ENCODE data around the gene ACAT2. TPM values are rescaled to one million over a fixed set of nuclear protein-coding genes. Genes with fewer than 3 reads are reported as not detected.
"Not testable (repeated sequence)": the region's sequence is repeated elsewhere in the genome, so short reads cannot be mapped to it uniquely, and the experiment has no call there.

ACAT2 gene
- 10 to 100 TPM; 30.6 to 30.9 TPM for total RNA-seq
- polyA plus RNA-seq = 10 to 100 TPM; 29.4 to 38.8 (median 38.2) TPM
- 26.8 to 81.3 (median 62.0) reads per million in 6 experiments for total RNA-seq

DNA sequence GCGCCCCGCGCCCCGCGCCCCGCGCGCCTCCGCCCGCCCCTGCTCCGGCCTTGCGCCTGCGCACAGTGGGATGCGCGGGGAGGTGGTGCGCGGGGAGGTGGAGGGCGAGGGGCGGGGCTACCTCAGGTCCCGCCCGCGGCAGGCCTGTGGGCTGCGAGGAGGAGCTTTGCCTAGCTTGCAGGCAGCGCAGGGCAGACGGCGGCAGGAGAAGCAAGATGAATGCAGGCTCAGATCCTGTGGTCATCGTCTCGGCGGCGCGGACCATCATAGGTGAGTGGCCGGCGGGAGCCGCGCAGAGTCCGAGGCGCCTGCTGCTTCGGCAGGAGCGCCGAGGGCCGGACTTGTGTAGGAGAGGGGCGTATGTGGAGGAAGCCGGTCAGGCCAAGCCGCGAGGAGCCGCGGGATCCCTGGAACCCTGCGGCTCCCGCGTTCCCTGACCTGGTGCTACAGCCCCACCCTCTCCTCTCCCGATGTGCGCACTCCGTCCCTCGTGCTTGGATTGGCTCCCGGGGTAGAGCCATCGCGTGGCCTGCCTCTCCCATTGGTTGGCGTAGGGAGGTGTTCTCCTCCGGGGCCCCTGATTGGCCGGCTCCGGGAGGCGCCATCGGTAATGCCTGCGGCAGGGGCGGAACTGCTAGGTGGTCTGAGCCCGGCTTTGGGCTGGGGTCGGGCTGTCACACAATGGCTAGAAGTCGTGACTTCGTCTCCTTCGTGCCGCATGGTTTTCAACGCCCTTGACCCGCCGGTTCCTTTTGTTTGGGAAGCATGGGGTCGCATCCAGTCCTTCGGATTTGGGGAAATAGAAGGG is at the start of gene ACAT2:
TSS of gene ACAT2 (plus strand) at position 173 of the 808 bp plus-strand sequence. CDS start at position 216, 43 bp downstream.
- Mint-ChIP-seq H3K36me3 (peaks cover 0 to 35% (median 4%) of the 10 kb centered on the region in 3 donors), H3K9me3 (no peaks in the 10 kb centered on the region), H3K27me3 (no peaks in the 10 kb centered on the region), H3K4me3 (peak within 1 kb of the TSS; percentile 91 to 97 (median 93)), H3K27ac (peak within 1 kb of the TSS; percentile 94 to 99 (median 98)), H3K4me1 (peaks cover 20 to 34% (median 29%) of the 10 kb centered on the region in 4 donors)
- DNase-seq (peak; percentile 88 to 97 (median 91)), ATAC-seq (peak; percentile 92 to 93)
- POLR2A ChIA-PET = interaction anchor here (0.6 to 4.9 kb wide), 18 partner anchors 9 to 249 kb away, joined by 3 to 81 read pairs (median 4); partner anchors contain the start of genes MRPL18, SOD2, TCP1 and WTAP

DNA sequence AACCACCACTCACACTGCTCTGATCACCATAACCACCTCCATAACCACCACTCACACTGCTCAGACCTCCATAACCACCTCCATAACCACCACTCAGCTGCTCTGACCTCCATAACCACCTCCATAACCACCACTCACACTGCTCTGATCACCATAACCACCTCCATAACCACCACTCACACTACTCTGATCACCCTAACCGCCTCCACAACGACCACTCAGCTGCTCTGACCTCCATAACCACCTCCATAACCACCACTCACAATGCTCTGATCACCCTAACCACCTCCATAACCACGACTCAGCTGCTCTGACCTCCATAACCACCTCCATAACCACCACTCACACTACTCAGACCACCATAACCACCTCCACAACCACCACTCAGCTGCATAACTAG is 49.5 kb upstream of the ACAT2 start:
- POLR2A ChIA-PET, H3K9me3 Mint-ChIP-seq, DNase-seq, ATAC-seq, H3K36me3 Mint-ChIP-seq, H3K27ac Mint-ChIP-seq, H3K27me3 Mint-ChIP-seq, H3K4me3 Mint-ChIP-seq, H3K4me1 Mint-ChIP-seq: not testable (repeated sequence)

DNA sequence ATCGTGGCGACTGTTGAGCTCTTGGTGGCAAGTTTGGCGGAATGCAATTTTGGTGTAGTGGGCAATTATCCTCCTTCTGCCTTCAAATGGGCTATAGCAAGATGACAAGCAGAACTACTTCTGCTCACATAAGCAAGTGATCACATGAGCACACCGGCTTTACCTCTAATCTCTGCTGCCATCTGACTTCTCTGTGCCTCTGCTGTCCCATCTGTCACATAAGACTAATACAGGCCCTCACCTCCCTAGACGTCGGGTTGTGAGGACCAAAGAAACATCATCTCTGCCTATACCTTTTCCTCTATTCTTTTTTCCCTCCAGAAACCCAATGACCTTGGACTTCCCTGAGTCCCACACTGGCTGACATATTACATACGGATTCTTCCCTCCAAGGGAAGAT is 47.9 kb upstream of the ACAT2 start:
- no peaks in the 10 kb centered on the region for H3K27me3 Mint-ChIP-seq
- ATAC-seq (no peak), DNase-seq (no peak)
- peaks cover 0 to 6% (median 4%) of the 10 kb centered on the region in 4 donors for H3K4me1 Mint-ChIP-seq
- peaks cover 0 to 5% (median 0%) of the 10 kb centered on the region in 9 donors for H3K9me3 Mint-ChIP-seq
- POLR2A ChIA-PET = no interaction called here
- H3K27ac Mint-ChIP-seq = no peak overlapping the region
- H3K36me3 Mint-ChIP-seq = no peaks in the 10 kb centered on the region
- H3K4me3 Mint-ChIP-seq = no peak overlapping the region

DNA sequence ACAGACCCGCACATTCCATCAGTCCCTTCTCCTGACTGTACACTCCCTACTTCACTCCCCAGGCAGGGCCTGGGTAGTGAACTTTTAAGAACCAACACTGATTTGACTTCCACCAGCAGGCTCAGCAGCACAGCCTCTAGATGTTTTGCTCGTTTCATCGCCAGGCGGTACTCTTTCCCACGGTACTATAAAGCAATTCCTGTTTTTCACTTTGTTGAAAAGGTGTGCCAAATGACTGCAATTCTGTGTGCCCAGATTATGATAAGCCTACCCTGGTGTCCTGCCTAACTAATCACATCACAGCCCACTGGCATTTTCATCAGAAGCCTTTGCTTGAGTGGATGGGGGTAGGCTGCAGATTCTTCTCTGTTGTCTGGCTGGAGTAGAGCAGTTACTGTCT is 47.4 kb upstream of the ACAT2 start:
- ATAC-seq (no peak), DNase-seq (no peak)
- Mint-ChIP-seq H3K36me3 (no peaks in the 10 kb centered on the region), H3K4me1 (peaks cover 0 to 7% (median 4%) of the 10 kb centered on the region in 4 donors), H3K27ac (no peak overlapping the region), H3K9me3 (peaks cover 0 to 2% (median 0%) of the 10 kb centered on the region in 9 donors), H3K4me3 (no peak overlapping the region), H3K27me3 (no peaks in the 10 kb centered on the region)
- POLR2A ChIA-PET = no interaction called here

DNA sequence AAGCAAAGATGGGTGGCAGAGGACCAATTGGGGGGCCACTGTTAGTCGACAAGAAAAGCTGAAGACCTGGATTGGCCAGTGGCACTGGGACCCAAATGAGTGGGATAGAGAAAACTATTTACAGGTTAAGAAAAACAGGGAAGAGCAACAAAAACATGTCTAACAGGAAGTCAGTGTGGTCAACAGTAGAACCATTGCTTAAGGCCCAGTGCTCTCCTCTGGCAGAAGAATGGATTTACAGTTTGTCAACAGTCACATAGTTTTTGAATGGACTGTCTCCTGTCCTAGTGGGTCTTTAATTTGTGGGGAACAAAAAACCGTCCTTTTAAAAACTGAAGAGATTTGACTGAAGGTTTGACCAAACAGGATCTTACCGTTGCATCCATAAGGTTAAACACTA is 46.7 kb upstream of the ACAT2 start:
- Mint-ChIP-seq H3K4me3 (no peak overlapping the region), H3K4me1 (peaks cover under 1 to 6% (median 4%) of the 10 kb centered on the region in 4 donors), H3K36me3 (no peaks in the 10 kb centered on the region), H3K9me3 (no peaks in the 10 kb centered on the region), H3K27ac (peak overlapping the region in 1 of 10 donors; percentile 37), H3K27me3 (no peaks in the 10 kb centered on the region)
- DNase-seq (no peak), ATAC-seq (no peak)
- POLR2A ChIA-PET = interaction anchor here (1.4 kb wide), 1 partner anchor 12 kb away, joined by 4 read pairs; the partner anchor contains the start of gene WTAP

DNA sequence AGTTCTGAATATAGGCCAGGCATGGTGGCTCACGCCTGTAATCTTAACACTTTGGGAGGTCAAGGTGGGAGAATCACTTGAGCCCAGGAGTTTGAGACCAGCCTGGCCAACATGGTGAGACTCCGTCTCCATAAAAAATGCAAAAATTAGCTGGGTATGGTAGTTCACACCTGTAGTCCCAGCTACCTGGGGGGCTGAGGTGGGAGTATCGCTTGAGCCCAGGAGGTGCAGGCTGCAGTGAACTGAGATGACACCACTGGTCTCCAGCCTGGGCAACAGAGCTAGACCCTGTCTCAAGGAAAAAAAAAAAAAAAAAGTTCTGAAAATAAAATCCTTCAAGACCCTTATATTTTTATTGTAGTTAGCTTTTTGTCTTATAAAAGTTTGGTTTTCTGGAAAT is 46.2 kb upstream of the ACAT2 start:
- DNase-seq (no peak), ATAC-seq (no peak)
- Mint-ChIP-seq H3K27me3 (no peaks in the 10 kb centered on the region), H3K27ac (no peak overlapping the region), H3K4me1 (peaks cover 5 to 6% (median 6%) of the 10 kb centered on the region in 4 donors), H3K4me3 (no peak overlapping the region), H3K36me3 (no peaks in the 10 kb centered on the region), H3K9me3 (no peaks in the 10 kb centered on the region)
- POLR2A ChIA-PET = interaction anchor here (1.4 kb wide), 1 partner anchor 11 kb away, joined by 4 read pairs; the partner anchor contains the start of gene WTAP

DNA sequence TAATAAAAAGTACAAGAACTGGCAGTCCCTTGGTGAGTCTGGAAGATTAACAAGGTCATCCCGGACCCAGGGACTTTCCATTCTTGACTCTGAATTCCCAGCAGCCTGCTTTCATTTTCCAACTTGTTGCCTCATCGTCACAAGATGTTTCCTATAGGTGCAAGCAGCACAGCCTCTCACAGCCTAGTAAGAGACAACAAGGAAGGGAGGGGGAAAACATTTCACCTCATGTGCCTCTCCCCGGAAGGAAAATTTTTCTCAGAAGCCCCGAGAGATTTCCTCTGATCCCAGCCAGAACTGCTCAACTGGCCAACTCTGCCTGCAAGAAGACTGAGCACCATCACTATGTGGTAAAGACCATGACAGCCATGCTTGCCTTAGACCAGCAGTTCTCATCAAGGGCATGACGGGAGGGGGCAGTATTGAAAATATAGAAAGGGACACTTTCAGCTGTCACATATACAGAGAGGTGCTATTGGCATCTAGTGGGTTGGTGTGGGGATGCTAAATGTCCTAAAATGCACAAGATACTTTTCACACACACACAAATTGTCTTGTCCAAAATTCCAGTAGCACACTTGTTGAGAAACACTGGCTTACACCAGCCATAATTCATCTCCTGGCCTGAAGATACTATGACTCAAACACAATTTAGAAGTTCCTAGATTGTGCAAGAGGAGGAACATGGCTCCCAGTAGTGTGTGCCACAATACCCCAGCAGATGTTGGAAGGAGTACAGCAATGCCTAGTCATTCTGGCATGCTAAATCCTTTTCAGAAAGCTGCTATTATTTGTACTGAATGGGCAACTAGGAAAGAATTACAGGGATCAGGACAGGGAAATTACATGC is 45.4 kb upstream of the ACAT2 start:
- H3K27ac Mint-ChIP-seq = peak overlapping the region in 2 of 10 donors; percentile 10 to 51
- peaks cover 5 to 9% (median 6%) of the 10 kb centered on the region in 4 donors for H3K4me1 Mint-ChIP-seq
- ATAC-seq (no peak), DNase-seq (no peak)
- no peaks in the 10 kb centered on the region for H3K36me3 Mint-ChIP-seq
- no peaks in the 10 kb centered on the region for H3K27me3 Mint-ChIP-seq
- H3K9me3 Mint-ChIP-seq = no peaks in the 10 kb centered on the region
- H3K4me3 Mint-ChIP-seq = no peak overlapping the region
- POLR2A ChIA-PET = interaction anchor here (1.1 to 1.4 kb wide), 2 partner anchors 10 kb away, joined by 3 to 4 read pairs; partner anchors contain the start of gene WTAP

DNA sequence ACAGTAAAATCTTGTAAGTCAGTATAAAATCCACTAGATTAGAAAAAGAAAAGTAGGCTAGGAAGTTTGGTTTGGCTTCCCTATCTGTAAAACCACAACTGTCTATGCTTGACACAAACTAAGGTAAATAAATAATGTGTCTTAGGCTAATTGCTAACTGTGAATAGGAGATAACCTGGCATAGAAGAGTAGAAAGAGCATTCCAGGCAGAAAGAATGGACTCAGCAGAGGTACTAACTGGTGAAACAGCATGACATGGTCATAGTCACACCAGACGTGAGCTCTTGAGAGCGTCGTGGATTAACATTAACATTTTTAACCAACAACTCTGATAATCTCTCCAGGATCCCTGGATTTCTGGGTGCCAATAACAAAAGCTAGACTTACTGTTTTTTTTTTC is 43.2 kb upstream of the ACAT2 start:
- H3K9me3 Mint-ChIP-seq = peaks cover 0 to 11% (median 0%) of the 10 kb centered on the region in 9 donors
- ATAC-seq (no peak), DNase-seq (no peak)
- no peak overlapping the region for H3K27ac Mint-ChIP-seq
- H3K27me3 Mint-ChIP-seq = no peaks in the 10 kb centered on the region
- POLR2A ChIA-PET = no interaction called here
- no peak overlapping the region for H3K4me3 Mint-ChIP-seq
- peaks cover 2 to 7% (median 5%) of the 10 kb centered on the region in 3 donors for H3K36me3 Mint-ChIP-seq
- peaks cover 11 to 19% (median 14%) of the 10 kb centered on the region in 4 donors for H3K4me1 Mint-ChIP-seq

DNA sequence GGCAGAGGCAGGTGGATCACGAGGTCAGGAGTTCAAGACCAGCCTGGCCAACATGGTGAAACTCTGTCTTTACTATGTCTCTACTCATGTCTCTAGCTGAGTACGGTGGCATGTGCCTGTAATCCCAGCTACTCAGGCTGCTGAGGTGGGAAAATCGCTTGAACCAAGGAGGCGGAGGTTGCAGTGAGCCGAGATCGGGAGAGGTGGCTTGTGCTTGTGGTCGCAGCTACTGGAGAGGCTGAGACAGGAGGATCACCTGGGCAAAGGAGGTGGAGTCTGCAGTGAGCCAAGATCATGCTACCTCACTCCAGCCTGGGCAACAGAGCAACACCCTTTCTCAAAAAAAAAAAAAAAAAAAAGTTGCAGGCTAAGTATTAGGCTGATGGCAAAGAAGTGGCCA is 42.6 kb upstream of the ACAT2 start:
- DNase-seq (no peak), ATAC-seq (no peak)
- H3K36me3 Mint-ChIP-seq = peaks cover 2 to 7% (median 5%) of the 10 kb centered on the region in 3 donors
- H3K27me3 Mint-ChIP-seq = no peaks in the 10 kb centered on the region
- no peak overlapping the region for H3K4me3 Mint-ChIP-seq
- no peak overlapping the region for H3K27ac Mint-ChIP-seq
- H3K9me3 Mint-ChIP-seq = peaks cover 0 to 11% (median 0%) of the 10 kb centered on the region in 9 donors
- peaks cover 11 to 20% (median 14%) of the 10 kb centered on the region in 4 donors for H3K4me1 Mint-ChIP-seq
- POLR2A ChIA-PET = interaction anchor here (0.7 kb wide), 1 partner anchor 144 kb away, joined by 9 read pairs; no protein-coding TSS in a partner anchor

DNA sequence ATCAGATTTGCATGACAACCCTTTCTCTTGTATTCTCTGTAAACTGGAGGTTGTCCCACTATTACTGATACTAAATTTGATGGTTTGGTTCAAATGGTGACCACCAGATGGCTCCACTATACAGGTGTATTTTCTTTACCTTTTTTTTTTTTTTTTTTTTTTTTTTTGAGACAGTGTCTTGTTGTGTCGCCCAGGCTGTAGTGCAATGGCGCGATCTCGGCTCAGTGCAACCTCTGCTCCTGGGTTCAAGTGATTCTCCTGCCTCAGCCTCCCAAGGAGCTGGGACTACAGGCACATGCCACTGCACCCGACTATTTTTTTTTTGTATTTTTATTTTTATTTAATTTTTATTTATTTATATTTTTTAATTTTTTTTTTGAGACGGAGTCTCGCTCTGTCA is 41.1 kb upstream of the ACAT2 start:
- peak overlapping the region in 1 of 10 donors; percentile 55 for H3K27ac Mint-ChIP-seq
- H3K4me3 Mint-ChIP-seq = no peak overlapping the region
- no peaks in the 10 kb centered on the region for H3K27me3 Mint-ChIP-seq
- POLR2A ChIA-PET = interaction anchor here (0.6 to 1.8 kb wide), 7 partner anchors 29 to 549 kb away, joined by 3 to 7 read pairs (median 4); partner anchors contain the start of gene MRPL18
- H3K9me3 Mint-ChIP-seq = peaks cover 0 to 11% (median 0%) of the 10 kb centered on the region in 9 donors
- ATAC-seq (peak; percentile 74 to 87), DNase-seq (peak in 9 of 10 donors; percentile 21 to 74 (median 59))
- peaks cover 6 to 30% (median 17%) of the 10 kb centered on the region in 4 donors for H3K4me1 Mint-ChIP-seq
- peaks cover 2 to 7% (median 5%) of the 10 kb centered on the region in 3 donors for H3K36me3 Mint-ChIP-seq

DNA sequence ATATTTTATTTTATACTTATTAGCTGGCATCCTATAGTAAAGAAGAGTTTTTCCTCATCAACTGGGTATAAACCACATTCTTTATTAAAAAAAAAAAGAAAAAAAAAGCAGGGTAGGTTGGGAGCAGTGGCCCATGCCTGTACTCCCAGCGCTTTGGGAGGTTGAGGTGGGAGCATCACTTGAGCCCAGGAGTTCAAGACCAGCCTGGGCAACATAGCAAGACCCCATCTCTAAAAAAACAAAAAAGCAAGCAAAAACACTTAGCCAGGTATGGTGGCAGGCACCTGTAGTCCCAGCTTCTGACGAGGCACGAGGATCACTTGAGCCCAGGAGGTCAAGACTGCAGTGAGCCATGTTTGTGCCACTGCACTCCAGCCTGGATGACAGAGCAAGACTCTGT is 39.9 kb upstream of the ACAT2 start:
- POLR2A ChIA-PET = interaction anchor here (0.9 to 8.9 kb wide), 2 partner anchors 9 to 28 kb away, joined by 5 to 142 read pairs; partner anchors contain the start of gene SOD2
- peaks cover 15 to 40% (median 25%) of the 10 kb centered on the region in 4 donors for H3K4me1 Mint-ChIP-seq
- not testable (repeated sequence) for DNase-seq, H3K27me3 Mint-ChIP-seq, ATAC-seq, H3K27ac Mint-ChIP-seq, H3K4me3 Mint-ChIP-seq, H3K36me3 Mint-ChIP-seq
- peaks cover 0 to 11% (median 0%) of the 10 kb centered on the region in 9 donors for H3K9me3 Mint-ChIP-seq

DNA sequence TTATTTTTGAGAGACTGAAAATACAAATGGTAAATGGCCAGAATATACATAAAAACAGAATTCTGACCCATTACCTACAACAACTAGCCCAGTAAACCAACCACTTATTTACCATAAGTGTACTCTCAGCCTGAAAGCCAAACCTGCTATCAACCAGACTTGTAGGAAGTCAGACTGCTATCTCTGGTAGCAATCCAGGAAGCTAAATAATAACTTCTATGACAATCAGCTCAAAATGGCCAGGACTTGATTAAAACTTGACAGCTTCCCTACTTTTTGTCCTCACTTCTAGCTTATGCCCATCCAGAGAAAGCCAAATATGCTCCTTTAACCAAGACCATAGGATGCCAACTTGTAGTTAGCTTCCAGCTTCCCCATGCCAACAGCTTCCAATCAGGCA is 39.2 kb upstream of the ACAT2 start:
- peak overlapping the region in 2 of 10 donors; percentile 64 to 65 for H3K27ac Mint-ChIP-seq
- POLR2A ChIA-PET = interaction anchor here (0.9 to 8.9 kb wide), 4 partner anchors 8 to 67 kb away, joined by 3 to 142 read pairs (median 4); partner anchors contain the start of genes ACAT2, SOD2 and TCP1

More for the DNA sequence above, 39.2 kb upstream of the ACAT2 start:
- no peak for DNase-seq
- H3K27me3 Mint-ChIP-seq = peaks cover 0 to 2% (median 0%) of the 10 kb centered on the region in 5 donors
- peaks cover 15 to 40% (median 26%) of the 10 kb centered on the region in 4 donors for H3K4me1 Mint-ChIP-seq
- peaks cover 0 to 11% (median 0%) of the 10 kb centered on the region in 9 donors for H3K9me3 Mint-ChIP-seq
- peak overlapping the region in 1 of 10 donors; percentile 28 for H3K4me3 Mint-ChIP-seq
- no peak for ATAC-seq
- H3K36me3 Mint-ChIP-seq = peaks cover 4 to 7% (median 5%) of the 10 kb centered on the region in 3 donors
